UCSD-AML1 (cell line): ENCODE data around the gene RLN3.
A peak's percentile ranks its signal among the peaks of the same experiment; 100 is the strongest.

Experiments
- DNase-seq: peaks from one replicate; lab custom pipeline; 2025; ENCODE audit not compliant: unreplicated experiment; lab: John Stamatoyannopoulos, UW

RLN3 gene

GRCh38 chr19:14054099-14054498 lies 26.2 kb downstream of the RLN3 start:
- no peak for DNase-seq

GRCh38 chr19:14054721-14055120 lies 26.8 kb downstream of the RLN3 start:
- peak; percentile 41 for DNase-seq

GRCh38 chr19:14055396-14055795 lies 27.4 kb downstream of the RLN3 start:
- no peak for DNase-seq

GRCh38 chr19:14056069-14056666 lies 28.2 kb downstream of the RLN3 start:
- DNase-seq: no peak

GRCh38 chr19:14056741-14057356 lies 28.9 kb downstream of the RLN3 start:
- no peak for DNase-seq

GRCh38 chr19:14058182-14059092 lies 30.5 kb downstream of the RLN3 start:
- no peak for DNase-seq

- peak; percentile 30 for DNase-seq
Observed at GRCh38 chr19:14059093-14059480, 31.1 kb downstream of the RLN3 start.

GRCh38 chr19:14059652-14060155 lies 31.8 kb downstream of the RLN3 start:
- DNase-seq: no peak

GRCh38 chr19:14061081-14061749 lies 33.3 kb downstream of the RLN3 start:
- no peak for DNase-seq

GRCh38 chr19:14061751-14062557 lies 34.0 kb downstream of the RLN3 start, which contains the start of gene PALM3:
Gene PALM3, minus strand, starts transcription at chr19:14062076. Its CDS starts 96 bp downstream, at chr19:14061980.
- DNase-seq: no peak

- DNase-seq: no peak
Observed at GRCh38 chr19:14062558-14062855, 34.6 kb downstream of the RLN3 start.

- DNase-seq: no peak
Observed at GRCh38 chr19:14063105-14063504, 35.2 kb downstream of the RLN3 start.

GRCh38 chr19:14066134-14066533 lies 38.2 kb downstream of the RLN3 start:
- no peak for DNase-seq

GRCh38 chr19:14070268-14071050 lies 42.5 kb downstream of the RLN3 start:
- no peak for DNase-seq

GRCh38 chr19:14072535-14073260 lies 44.8 kb downstream of the RLN3 start, which contains the start of gene MISP3:
Gene MISP3, plus strand, starts transcription at chr19:14072786. Its CDS starts 524 bp downstream, at chr19:14073310.
- DNase-seq: peak; percentile 52

GRCh38 chr19:14073261-14073924 lies 45.4 kb downstream of the RLN3 start:
- peak; percentile 84 for DNase-seq

GRCh38 chr19:14073925-14074838 lies 46.2 kb downstream of the RLN3 start:
- DNase-seq: no peak
